SHP77 treated with DMSO at 0.1 percent for 48 hours (cell line): Measurements from ENCODE around the gene COL23A1.
"Not testable (repeated sequence)": the region's sequence is repeated elsewhere in the genome, so short reads cannot be mapped to it uniquely, and the experiment has no call there.

Experiments
- DNase-seq: peaks from one replicate; lab custom pipeline; 2025; lab: John Stamatoyannopoulos, UW

Gene COL23A1

GRCh38 chr5:178505639-178506407, 84.4 kb downstream of the COL23A1 start:
- no peak for DNase-seq

GRCh38 chr5:178504340-178504960, 85.7 kb downstream of the COL23A1 start:
- no peak for DNase-seq

- DNase-seq = no peak
Measured at GRCh38 chr5:178502401-178503100, 87.6 kb downstream of the COL23A1 start.

- DNase-seq = no peak
Measured at GRCh38 chr5:178499352-178499751, 90.8 kb downstream of the COL23A1 start.

- DNase-seq = no peak
Measured at GRCh38 chr5:178496642-178497041, 93.6 kb downstream of the COL23A1 start.

GRCh38 chr5:178496214-178496613, 94.0 kb downstream of the COL23A1 start:
- DNase-seq = no peak

- DNase-seq = no peak
Measured at GRCh38 chr5:178495706-178496105, 94.5 kb downstream of the COL23A1 start.

GRCh38 chr5:178492278-178492677, 97.9 kb downstream of the COL23A1 start:
- DNase-seq = no peak

- no peak for DNase-seq
Measured at GRCh38 chr5:178490935-178491652, 99.1 kb downstream of the COL23A1 start.

GRCh38 chr5:178489271-178489976, 100.8 kb downstream of the COL23A1 start:
- no peak for DNase-seq

- DNase-seq = no peak
Measured at GRCh38 chr5:178488696-178489095, 101.5 kb downstream of the COL23A1 start.

GRCh38 chr5:178487911-178488600, 102.1 kb downstream of the COL23A1 start:
- DNase-seq = no peak

- not testable (repeated sequence) for DNase-seq
Measured at GRCh38 chr5:178486878-178487512, 103.2 kb downstream of the COL23A1 start.

GRCh38 chr5:178486239-178486641, 104.0 kb downstream of the COL23A1 start:
- no peak for DNase-seq

- DNase-seq = no peak
Measured at GRCh38 chr5:178483620-178484019, 106.6 kb downstream of the COL23A1 start.

- DNase-seq = no peak
Measured at GRCh38 chr5:178479261-178479660, 110.9 kb downstream of the COL23A1 start.

- DNase-seq = no peak
Measured at GRCh38 chr5:178478370-178478769, 111.8 kb downstream of the COL23A1 start.

GRCh38 chr5:178477802-178478201, 112.4 kb downstream of the COL23A1 start:
- no peak for DNase-seq

GRCh38 chr5:178476972-178477754, 113.0 kb downstream of the COL23A1 start:
- DNase-seq = no peak

- DNase-seq = no peak
Measured at GRCh38 chr5:178476531-178476930, 113.7 kb downstream of the COL23A1 start.
